Epithelial cell of esophagus (primary cell): ENCODE results near the gene AK8.

Experiments used
- DNase-seq: peaks from one replicate; pipeline ENCODE4 v3.0.0; 2010; ENCODE audit warnings: low read depth
- H3K4me3 ChIP-seq: 2 replicates; pipeline ENCODE4 v1.5.1; 2011; ENCODE audit warnings: mild to moderate bottlenecking, low read length, control low read depth
- TF ChIP-seq, protein P1 (sequence below): IDR thresholded peaks from 2 replicates; pipeline ENCODE4 v1.5.1; 2011; ENCODE audit warnings: low read depth, mild to moderate bottlenecking, low read length, control low read depth, inconsistent platforms; ENCODE audit not compliant: insufficient read depth; ENCODE audit errors: missing control alignments

The AK8 gene

DNA sequence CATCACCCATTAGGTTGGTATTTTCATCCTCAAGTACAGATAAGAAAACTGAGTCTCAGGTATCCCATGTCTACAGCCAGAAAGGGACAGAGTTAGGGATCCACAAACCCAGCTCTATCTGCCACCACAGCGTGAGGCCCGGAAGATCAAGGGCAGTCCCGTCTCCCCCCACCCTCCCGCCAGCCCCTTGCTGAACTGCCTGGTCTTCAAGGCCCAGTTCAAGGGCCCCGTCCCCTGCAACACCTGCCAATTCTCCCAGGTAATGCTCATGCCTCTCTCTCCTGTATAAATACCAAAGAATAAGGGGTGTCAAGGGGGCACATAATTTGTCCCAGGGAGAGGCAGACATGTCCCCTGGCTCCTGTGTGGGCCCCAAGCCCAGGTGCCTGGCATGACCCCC lies 50.7 kb downstream of the AK8 start:
- H3K4me3 ChIP-seq, result no peak overlapping the region
- DNase-seq, result no peak
- TF ChIP-seq, protein P1, sequence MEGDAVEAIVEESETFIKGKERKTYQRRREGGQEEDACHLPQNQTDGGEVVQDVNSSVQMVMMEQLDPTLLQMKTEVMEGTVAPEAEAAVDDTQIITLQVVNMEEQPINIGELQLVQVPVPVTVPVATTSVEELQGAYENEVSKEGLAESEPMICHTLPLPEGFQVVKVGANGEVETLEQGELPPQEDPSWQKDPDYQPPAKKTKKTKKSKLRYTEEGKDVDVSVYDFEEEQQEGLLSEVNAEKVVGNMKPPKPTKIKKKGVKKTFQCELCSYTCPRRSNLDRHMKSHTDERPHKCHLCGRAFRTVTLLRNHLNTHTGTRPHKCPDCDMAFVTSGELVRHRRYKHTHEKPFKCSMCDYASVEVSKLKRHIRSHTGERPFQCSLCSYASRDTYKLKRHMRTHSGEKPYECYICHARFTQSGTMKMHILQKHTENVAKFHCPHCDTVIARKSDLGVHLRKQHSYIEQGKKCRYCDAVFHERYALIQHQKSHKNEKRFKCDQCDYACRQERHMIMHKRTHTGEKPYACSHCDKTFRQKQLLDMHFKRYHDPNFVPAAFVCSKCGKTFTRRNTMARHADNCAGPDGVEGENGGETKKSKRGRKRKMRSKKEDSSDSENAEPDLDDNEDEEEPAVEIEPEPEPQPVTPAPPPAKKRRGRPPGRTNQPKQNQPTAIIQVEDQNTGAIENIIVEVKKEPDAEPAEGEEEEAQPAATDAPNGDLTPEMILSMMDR, result no peak

DNA sequence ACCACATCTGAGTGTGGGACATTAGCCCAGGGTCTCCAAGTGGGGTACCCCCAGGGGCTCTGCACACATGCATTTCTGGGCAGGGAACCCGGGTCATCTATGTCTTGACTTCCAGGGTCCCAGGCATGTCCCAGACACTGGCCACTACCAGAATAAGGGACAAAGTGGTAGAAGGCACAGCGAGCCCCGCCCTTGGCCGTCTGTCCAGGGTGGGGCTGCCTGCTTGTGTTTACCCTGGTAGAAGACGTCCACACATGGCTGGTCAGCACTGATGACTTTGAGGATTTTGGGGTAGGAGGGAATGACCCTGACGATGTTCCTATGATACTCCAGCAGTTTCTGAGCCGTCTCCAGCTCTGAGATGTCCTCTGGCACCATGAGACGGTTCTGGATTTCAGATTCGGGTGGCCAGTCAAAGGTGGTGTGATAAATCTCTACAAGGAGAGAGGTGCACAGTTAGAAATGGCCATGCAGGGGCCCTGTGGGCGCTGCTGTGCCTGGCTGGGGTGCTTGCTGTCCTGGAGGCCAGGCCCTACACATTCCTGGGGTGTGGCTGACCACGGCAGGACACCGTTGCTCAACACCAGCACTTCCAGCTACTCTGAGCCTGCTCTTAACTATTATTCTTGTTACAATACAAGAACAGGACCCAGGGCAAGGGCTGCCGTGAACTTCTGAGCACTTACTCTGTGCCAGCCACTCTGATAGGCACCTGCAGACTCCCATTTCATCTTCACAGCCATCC lies 51.3 kb downstream of the AK8 start:
- no peak for DNase-seq

DNA sequence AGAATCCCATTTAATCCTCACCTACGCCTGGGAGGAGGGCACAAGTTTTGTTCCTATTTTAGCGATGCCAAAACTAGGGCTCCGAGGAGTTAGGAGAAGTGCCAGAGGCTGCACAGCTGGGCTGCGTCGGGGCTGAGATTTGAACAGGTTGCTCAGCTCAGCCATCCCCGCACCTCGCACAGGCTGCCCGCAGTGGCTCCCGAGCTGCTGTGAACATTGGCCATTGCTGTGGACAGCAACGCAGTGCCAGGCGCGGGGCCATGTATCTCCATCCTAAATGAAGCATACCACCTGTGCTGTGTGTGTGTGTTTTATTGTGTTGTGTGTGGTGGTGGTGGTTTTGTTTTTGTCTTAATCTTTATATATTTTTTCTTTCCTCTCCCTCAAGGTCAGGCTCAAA lies 52.0 kb downstream of the AK8 start:
- DNase-seq, result no peak
- TF ChIP-seq, protein P1, result no peak
- H3K4me3 ChIP-seq, result no peak overlapping the region

More for the DNA sequence above, 51.3 kb downstream of the AK8 start:
- TF ChIP-seq, protein P1, result no peak
- H3K4me3 ChIP-seq, result no peak overlapping the region

DNA sequence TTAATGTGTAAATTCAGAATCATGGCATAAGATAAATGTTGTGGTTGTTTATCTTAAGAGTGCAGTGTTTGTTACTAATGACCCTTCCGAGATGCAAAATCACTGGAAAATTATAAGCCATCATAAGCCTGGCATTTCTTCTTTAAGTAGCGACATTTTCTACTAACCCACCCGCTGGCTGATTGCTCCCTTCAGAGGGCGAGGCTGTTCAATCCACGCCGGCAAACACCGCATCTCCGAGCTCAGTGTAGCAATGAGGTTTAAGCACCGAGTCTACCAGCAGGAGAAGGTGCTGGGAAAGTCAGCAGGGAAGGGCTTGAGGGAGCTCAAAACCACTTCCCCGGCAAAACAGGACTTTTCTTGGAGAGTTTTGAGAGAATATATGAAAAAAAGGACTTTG lies 52.7 kb downstream of the AK8 start:
- H3K4me3 ChIP-seq, result no peak overlapping the region
- no peak for DNase-seq
- TF ChIP-seq, protein P1, result no peak

DNA sequence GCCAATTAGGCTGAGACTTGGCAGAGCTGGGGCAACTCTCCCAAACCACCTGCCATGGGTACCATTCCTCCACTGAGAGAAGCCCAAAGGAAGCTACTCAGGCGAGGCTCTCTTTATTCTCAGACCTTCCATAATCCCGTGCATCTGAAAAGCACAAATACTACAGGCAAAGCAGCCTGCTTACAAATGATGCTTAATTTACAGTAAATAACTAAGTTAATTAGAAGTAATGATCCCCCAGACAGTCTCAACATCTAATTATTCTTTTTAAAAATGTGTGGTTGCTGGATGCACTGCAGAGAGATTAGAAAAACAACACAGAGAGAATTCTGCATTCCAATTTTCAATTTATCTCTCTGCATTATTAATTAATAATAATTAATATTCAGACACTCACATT lies 53.1 kb downstream of the AK8 start:
- DNase-seq, result no peak
- no peak overlapping the region for H3K4me3 ChIP-seq
- TF ChIP-seq, protein P1, result no peak

DNA sequence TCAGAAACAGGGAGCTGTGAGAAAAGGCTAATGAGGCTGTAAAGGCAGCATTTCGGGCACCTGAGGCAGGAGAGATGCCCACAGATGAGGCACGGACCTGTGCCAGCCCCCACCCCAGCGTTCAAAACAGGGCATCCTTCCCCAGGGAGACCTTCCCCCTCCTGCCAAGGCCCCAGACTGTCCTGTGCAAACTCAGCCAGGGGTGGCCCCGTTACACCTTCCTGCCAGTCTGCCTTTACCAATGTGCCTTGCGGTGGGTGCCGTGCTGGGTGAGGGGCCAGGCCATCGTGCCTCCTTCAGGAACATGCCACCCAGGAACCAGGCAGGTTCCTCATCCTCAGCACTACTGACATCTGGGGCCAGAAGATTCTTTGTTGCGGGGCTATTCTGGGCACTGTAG lies 53.9 kb downstream of the AK8 start:
- DNase-seq, result no peak
- TF ChIP-seq, protein P1, result no peak
- no peak overlapping the region for H3K4me3 ChIP-seq
